Activated CD4-positive, alpha-beta T cell treated with anti-CD3 and anti-CD28 coated beads for 1 hour (primary cell): ENCODE measurements around the gene SPAG6.
"Not testable (repeated sequence)": the region's sequence is repeated elsewhere in the genome, so short reads cannot be mapped to it uniquely, and the experiment has no call there.

Source experiments
- DNase-seq: peaks from one replicate; pipeline ENCODE4 v3.0.0-alpha.2; 2020

SPAG6 gene

DNA sequence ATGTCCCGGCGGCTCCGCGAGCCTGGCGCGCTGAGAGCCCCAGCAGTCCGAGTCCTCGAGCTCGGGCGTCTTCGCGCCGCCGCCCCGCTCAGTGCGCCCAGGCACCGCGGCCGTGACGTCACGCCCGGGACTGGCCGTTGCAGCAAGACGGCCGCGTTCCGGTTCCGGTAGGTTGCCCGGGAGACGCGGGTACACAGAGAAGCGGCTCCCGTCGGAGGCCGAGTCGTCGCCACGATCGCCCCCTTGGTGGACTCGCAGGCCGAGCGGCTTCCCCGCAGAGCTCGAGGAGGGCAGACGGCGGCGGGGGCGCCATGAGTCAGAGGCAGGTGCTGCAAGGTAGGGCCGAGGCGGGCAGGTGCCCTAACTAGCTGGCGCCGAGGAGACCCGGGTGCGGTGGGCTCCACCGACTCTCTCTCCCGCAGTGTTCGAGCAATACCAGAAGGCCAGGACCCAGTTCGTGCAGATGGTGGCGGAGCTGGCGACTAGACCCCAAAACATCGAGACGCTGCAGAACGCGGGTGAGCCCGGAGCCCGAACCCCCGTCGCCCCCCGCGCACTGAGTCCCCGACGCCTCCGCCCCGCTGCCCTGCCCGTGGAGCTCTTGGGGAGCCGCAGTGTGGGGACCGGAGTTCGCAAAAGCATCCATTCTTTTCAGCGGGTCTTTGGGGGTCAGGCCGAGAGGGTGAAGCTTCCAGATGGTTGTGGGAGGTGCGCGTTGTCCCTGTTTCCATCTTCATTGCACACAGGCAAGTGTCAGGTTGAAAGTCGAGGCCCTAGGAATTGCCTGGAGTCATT lies at the start of gene SPAG6:
TSS of gene SPAG6 (plus strand) at position 196 of the 795 bp plus-strand sequence. CDS start at position 312, 116 bp downstream.
- no peak for DNase-seq

DNA sequence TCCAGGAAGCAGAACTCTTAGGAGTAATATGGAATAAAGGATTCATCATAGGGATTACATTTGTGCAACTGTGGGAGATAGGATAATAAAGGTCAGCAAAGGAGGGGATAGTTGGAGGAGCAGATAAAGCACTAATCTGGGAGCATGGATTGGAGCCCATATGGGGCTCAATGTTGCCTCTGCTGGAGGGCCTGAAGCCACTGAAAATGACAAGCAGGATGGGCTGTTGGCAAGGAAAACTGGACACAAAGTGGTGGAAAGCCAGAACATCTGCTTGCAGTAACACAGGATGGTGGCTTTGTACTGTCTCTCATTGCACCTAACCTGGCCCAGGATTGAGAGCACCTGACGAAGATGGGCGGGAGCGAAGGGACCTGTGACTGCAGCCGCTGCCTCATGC lies 44.1 kb upstream of the SPAG6 start:
- DNase-seq: no peak

DNA sequence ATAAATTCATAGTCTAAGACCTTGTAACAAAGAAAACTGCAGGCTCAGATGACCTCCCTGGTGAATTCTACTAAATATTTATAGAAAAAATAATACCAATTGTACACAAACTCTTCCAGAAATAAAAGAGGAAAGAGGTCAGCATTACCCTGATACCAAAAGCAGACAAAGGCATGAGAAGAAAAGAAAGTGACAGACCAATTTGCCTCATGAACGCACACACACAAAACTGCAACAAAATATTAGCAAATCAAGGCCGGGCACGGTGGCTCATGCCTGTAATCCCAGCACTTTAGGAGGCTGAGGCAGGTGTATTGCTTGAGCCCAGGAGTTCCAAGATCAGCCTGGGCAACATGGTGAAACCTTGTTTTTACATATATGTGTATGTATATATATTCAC lies 41.8 kb upstream of the SPAG6 start:
- DNase-seq: no peak

DNA sequence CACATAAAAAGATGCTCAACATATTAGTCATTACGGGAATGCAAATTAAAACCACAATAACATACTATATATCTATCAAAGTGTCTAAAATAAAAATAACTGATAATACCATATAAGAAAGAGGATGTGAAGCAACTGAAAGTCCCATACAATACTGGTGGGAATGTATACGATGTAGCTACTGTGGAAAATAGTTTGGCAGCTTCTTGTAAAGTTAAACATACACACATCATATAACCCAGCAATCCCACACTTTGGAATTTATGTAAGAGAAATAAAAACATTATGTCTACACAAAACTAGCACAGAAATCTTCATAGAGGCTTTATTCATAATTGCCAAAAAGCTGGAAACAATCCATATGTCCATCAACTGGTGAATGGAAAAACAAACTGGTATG lies 39.6 kb upstream of the SPAG6 start:
- no peak for DNase-seq

DNA sequence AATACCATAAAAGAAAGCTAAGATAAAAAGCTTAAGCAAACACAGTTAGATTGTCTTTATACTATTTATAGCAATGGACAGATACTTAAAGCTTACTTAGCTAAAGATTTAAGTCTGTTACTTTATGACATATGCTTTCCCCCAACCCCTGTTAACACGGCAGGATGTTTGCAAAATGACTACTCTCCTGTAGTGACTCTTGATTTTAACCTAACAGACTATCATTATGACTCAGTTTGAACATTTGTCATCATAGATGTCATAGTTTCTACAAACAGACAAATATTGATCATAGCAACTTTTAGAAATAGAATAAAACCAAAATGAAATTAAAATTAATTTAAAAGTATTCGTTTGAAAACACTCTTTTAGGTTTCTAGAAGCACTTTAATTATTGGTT lies 36.9 kb upstream of the SPAG6 start:
- DNase-seq: no peak

DNA sequence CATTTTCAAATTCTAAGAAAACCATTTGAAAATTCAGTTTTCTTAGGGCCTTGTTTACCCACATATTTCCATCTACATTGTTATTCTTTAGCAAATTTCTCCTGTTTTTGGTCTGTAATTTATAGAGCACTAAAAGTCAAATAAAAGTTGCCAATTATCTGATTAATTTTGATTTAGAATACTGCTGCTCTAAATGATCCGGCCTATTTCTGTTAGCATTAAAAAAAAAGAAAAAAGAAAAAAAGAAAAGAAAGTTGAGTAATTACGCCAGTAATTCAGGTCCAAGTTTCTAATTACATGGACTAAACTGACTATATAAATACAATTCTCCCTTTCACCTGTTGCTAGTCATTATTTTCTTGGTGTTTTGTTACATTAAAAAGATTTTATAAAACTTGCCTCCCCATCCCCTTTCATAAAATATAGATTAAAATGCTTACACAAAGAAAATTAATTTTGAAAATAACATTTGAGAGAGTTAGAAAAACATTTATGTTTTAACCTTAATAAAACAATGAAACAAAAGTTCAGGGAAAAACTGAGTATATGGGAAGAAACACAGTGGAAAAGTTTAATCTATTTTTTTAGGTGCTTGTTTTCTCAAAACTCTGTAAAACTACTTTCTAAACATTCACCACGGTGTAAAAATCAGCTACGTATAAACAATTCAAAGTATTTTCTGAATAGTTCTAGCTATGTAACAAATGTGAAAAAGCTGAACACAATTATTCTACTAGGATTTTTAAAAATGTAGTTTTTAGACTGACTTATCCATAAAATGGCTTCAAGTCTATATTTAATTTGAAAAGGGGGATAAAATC lies 35.9 kb upstream of the SPAG6 start:
- no peak for DNase-seq

DNA sequence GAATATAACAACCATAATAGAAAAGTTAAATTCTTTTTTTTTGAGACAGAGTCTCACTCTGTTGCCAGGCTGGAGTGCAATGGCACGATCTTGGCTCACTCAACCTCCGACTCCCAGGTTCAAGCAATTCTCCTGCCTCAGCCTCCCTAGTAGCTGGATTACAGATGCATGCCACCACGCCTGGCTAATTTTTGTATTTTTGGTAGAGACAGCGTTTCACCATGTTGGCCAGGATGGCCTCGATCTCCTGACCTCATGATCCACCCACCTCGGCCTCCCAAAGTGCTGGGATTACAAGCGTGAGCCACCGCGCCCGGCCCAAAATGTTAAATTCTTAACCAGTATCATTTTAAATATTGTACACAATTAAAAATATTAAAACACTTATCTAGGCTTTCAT lies 35.3 kb upstream of the SPAG6 start:
- DNase-seq: not testable (repeated sequence)

DNA sequence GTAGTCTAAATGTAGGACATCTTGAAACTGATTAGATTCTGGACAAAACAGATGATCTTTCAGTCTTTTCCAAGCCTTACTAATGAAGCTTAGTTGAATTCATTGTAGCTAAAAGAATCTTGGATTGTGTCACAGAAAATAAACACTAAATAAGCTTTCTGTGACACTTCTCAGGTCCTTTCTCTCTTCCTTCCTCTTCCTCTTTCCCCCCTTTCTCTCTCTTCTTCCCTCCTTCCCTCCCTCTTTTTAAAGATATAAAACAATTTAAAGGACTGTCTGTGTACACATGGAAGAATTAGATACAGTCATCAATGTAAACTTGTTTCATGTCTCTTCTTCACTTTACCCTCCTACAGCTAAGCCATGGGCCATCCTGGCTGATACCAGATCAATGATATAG lies 34.4 kb upstream of the SPAG6 start:
- no peak for DNase-seq

DNA sequence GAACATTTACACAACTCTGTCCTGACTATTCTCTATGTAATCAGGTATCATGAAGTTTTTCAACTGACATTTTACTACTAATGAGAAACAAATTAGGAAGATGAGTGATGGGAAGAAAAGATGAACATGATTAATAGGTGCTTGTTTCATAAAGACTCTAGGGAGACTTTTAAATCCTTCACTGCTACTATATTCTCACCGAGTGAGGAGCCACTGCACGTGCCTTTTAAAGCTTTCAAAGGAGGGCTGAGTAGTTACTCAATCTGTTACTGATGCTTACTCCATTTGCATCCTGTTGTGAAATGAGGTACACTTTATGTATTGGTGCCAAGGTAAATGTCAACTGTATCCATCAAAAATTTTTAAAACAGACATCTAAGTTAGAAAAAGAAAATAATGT lies 30.4 kb upstream of the SPAG6 start:
- no peak for DNase-seq

DNA sequence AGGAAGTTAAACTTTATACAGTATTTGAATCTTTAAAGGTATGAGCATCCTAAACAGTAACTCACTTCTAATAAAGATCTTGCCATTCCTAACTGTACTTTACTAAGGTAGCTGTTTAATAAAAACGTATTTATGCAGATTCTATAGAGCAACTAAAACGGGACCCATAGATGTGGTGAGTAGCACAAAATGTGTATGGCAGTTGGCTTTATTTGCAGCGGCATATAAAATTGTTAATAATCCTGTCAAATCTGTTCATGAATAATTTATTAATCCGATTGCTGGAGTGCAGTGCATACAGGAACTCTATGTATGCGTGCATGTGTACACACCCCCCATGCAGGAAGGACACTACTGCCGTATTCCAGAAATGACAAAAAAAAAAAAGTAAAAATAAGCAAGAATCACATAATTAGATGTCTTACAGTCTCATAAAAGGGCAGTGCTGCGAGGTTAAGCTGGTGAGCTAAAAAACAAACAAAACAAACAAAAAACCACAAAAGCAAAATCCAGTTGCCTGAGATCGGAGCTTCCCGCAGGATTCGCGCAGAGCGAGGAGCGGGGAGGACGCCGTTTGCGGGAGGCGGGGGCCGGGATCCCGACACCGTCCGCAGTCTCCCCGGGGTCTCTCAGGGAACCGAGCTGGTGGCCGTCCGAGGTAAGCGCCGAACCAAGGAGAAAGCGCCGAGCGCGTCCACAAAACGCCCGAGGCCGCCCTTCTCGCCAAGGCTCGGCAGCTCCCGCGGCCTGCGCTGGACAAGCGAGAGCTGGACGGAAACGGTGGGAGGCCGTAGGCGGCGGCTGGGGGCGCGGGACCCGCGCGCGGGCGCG lies 29.6 kb upstream of the SPAG6 start:
- no peak for DNase-seq

DNA sequence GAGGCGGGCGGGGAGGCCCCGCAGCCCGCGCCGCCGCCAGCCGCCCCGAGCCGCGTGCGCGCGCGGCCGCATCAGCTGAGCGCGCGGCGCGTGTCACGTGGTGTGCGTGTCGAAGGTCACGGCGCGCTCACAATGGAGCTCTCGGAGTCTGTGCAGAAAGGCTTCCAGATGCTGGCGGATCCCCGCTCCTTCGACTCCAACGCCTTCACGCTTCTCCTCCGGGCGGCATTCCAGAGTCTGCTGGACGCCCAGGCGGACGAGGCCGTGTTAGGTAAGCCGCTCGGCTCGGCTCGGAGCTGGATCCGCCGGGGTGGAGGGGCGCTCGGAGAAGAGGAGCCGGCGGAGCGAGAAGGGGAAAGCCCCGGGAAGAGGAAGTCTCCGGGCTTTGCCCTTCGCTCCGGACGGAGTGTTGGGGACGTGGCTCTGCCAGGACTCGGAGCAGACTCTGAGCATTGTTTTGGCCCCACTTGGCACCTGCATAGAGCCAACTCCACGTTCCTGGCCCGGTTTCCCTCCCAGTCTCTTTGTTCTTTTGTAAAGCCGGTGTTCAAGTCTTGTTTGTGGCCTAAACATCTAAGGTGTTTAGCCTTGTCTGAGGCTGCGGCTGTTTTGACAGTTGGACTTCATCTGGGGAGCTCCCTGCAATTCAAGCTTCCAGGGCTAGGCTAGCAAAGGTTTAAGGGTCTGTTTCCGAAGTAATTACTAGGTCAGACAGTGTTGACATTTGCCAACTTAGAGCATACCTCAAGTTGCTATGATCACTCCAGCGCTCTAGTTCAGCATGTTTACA lies 28.8 kb upstream of the SPAG6 start, which contains the start of gene COMMD3:
TSS of gene COMMD3 (plus strand) at position 103 of the 790 bp plus-strand sequence. CDS start at position 133, 30 bp downstream.
- peak; percentile 69 for DNase-seq

DNA sequence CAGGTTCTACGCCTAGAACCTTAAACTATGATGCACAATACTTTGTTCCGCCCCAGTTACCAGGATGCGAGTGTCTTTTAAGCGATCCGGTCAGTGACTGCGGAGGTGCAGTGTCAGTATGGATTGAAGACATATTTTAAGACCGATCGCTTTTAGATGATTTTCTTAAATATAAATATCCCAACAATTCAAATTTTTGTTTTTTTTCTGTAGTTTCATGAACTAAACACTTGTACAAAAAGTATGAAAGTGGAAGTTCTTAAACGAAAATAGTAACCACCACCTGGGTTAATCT lies 28.3 kb upstream of the SPAG6 start:
- DNase-seq: no peak

DNA sequence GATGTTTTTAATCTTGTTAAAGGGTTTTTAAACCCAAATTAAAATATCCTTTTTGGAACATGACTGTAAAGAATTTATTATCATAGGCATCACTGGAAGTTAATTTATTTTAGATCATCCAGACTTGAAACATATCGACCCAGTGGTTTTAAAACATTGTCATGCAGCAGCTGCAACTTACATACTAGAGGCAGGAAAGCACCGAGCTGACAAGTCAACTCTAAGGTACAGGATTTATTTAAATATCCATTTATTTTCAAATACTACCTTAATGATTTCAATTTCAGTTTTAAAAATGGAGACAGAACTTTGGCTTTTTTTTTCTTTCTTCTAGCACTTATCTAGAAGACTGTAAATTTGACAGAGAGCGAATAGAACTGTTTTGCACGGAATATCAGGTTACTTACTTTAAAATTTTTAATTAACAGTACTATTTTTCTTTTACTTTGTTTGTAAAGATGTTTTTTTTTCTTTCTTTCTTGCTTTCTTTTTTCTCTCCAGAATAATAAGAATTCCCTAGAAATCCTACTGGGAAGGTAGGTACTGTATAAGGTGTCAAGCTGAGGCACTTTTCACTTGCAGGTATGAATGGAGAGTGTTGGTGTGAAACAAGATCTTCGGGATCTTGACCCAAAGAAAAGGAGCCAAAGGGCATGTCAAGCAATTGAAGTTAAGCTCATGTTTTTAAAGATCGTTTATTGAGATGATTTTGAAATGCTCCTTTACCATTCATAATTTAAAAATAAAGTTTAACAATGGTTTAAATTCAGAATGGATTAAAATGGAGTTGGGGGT lies 27.3 kb upstream of the SPAG6 start:
- DNase-seq: no peak

DNA sequence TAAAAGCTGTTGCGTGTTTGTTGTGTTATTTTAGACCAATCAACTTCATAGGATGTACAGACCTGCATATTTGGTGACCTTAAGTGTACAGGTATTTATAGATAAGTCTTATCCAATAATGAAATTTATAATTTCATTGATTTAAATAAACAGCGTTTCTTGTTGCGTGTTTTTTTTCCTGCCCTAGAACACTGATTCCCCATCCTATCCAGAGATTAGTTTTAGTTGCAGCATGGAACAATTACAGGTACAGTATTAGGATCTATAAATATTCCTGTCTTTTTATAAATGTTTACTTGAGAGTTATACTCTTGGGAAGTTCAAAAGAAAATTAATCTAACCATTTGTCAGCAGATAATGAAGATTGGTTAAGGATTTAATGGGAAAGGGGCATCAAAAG lies 26.5 kb upstream of the SPAG6 start:
- no peak for DNase-seq

DNA sequence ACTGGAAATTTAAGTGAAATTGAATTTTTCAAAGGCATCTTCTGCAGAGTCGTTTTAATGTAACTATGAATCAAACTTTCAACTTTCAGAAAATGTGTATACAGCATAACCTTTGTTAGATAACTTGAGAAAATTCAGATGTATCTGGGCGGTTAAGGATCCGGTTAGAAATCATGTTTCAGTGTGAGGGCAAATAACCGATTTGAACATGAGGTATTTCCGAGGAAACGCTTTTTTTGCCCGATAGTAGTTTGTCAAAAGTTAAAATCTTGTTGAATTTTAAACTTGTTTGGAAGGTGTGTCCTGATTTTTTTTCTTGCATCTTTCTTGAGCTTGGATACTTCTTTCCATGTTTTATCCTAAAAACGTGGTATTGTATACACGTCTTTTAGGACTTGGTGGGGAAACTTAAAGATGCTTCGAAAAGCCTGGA lies 25.7 kb upstream of the SPAG6 start:
- no peak for DNase-seq

DNA sequence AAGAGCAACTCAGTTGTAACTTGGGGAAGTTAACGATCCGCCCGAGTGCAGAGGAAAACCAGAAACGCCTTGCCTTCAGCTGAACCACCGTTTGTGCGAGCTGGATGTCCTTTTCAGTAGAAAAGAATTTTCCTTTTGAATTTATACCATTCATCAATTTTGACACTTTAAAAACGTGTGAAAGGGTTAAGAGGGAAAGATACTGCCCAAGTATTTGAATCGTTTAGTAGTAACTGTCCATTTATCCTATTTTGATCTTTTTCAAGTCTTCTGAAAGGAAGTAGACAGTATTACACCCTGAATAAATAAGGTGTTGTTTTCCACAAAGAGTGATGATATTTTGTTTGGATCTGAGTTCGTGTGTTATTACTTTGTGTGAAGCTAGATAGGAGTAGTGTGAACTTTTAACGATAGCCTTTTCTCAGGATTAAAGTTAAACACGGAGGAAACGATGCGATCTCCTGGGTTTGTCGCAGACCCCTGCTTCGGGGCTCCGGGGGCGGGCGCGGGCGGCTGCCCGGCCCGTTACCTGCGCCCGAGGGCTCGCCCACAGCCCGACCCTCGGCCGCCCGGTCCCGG lies 25.2 kb upstream of the SPAG6 start:
- no peak for DNase-seq

DNA sequence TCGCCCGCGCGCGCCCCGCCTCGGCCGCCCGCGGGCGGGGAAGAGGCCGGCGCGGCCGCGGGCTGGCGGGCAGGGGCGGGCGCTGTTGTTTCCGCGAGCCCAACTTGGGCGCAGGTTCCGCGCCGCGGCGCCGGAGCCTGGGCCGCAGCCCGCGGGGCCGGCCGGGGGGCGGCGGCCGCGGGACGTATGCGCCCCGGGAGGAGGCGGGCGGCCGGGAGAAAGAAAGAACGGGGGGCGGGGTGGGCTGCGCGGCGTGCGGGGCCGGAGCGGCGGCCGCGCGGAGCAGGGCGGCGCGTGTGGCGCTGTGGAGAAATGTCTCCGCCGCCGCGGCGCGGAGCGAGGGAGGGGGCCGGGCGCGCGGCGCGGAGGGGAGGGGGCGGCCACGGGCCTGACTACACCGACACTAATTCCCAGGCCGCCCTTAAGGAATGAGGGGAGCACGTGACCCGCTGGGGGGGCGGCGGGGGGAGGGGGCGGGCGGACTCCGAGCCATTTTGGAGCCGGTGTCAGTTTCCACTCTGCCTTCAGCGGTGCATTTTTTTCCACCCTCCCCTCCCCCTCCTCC lies 24.6 kb upstream of the SPAG6 start, which contains the start of gene BMI1:
TSS of gene BMI1 (plus strand) at position 509 of the 565 bp plus-strand sequence. CDS start 5,351 bp downstream, outside the sequence.
- peak; percentile 57 for DNase-seq

DNA sequence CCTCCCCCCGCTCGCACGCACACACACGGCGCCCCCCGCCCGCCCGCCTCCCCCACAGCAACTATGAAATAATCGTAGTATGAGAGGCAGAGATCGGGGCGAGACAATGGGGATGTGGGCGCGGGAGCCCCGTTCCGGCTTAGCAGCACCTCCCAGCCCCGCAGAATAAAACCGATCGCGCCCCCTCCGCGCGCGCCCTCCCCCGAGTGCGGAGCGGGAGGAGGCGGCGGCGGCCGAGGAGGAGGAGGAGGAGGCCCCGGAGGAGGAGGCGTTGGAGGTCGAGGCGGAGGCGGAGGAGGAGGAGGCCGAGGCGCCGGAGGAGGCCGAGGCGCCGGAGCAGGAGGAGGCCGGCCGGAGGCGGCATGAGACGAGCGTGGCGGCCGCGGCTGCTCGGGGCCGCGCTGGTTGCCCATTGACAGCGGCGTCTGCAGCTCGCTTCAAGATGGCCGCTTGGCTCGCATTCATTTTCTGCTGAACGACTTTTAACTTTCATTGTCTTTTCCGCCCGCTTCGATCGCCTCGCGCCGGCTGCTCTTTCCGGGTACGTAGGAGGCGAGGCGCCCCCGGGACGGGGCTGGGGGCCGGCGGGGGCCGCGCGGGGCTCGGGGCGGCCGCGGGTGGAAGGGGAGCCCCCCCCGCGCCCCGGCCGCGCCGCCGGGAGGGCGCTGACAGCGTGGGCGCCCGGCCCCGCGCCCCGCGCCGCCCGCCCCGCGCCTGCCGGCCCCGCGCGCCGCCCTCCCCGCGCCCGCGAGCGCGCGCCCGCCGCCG lies 24.0 kb upstream of the SPAG6 start:
- DNase-seq: peak; percentile 57

DNA sequence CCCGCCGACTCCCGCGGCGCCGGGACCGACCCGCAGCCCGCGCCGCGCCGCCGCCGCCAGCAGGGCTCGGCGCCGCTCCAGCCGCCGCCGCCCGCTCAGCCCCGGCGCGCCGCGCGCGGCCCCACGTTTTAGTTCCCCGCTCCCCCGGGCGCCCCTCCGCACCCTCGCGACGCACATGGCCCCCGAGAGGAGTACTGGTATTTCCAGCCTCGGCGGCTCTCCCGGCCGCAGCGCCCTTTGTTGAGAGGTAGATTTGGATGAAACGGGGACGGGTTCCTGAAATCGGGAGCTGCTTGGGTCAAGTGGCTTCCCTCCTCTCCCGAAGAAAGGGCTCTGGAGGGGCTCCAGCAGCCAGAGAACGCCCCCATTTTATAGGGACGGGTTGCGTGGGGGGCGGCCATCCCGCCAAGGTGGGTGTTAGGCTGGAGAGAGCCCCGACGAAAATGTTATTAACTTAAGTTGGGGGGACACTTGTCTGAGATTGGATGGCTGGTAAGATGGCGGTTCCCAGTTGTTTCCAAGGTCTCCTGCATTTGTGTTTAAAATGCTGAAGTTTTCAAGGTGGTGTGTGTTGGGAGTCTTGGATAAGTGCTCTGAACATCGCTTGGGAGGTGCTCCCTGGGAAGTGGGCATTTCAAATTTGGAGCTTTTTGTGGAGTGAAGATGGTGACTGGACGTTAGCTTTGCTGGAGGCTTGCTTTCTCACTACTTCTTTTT lies 23.2 kb upstream of the SPAG6 start:
- DNase-seq: no peak
